GM12878 (cell line): ENCODE results near the gene ADGB. TPM values are rescaled to one million over a fixed set of nuclear protein-coding genes. Genes with fewer than 3 reads are reported as not detected.

Experiments
- ATAC-seq: fragments of 200-7000 bp; cut with Tn5 transposase; 3 replicates; pipeline ENCODE4 v1.9.1; 2020; ENCODE audit warnings: mild to moderate bottlenecking, moderate library complexity
- BruUV-seq: library from RNA; stranded (reverse); fragments of 400-500 nt; replicated peaks from 2 replicates; lab custom pipeline; 2021; lab: Mats Ljungman, UMichigan
- CTCF ChIA-PET: fragments of 300-600 bp; sonication (Branson Sonifier 250); formaldehyde crosslinking; extraction: SDS; loops from one replicate; lab custom pipeline; 2021; ENCODE audit warnings: inconsistent platforms; lab: Yijun Ruan, JAX
- POLR2A ChIA-PET: fragments of 350-600 bp; formaldehyde crosslinking; extraction: SDS; loops from one replicate; lab custom pipeline; 2021; ENCODE audit warnings: inconsistent platforms; lab: Charles Lee
- RAD21 ChIA-PET: fragments of 300-600 bp; sonication (Branson Sonifier 250); formaldehyde crosslinking; loops from one replicate; lab custom pipeline; 2023; ENCODE audit warnings: antibody characterized with exemption; ENCODE audit not compliant: unreplicated experiment; lab: Charles Lee
- SMC1A ChIA-PET: fragments of 300-600 bp; sonication (Branson Sonifier 250); formaldehyde crosslinking; loops from one replicate; lab custom pipeline; 2023; ENCODE audit not compliant: unreplicated experiment, uncharacterized antibody; lab: Charles Lee
- DNase-seq: peaks from one replicate; pipeline ENCODE4 v3.0.0-alpha.2; 2011; ENCODE audit warnings: low read depth, low spot score
- FAIRE-seq: peaks from 3 replicates; lab custom pipeline; 2011; peaks lifted over from hg19 to GRCh38; lab: Jason Lieb, UNC
- H2AFZ ChIP-seq: 2 replicates; pipeline ENCODE4 v1.6.0; 2011; ENCODE audit warnings: low read depth, low read length, control low read depth; ENCODE audit not compliant: control insufficient read depth
- H3K27ac ChIP-seq: 2 replicates; pipeline ENCODE4 v1.5.1; 2011; ENCODE audit warnings: control low read depth; ENCODE audit not compliant: control insufficient read depth, insufficient read depth
- H3K27me3 ChIP-seq, 2 experiments: replicated peaks in 1 of 2; 2 replicates each; pipeline versions ENCODE4 v1.6.0 to v1.6.1; 2011; ENCODE audit warnings: low read length in 1 of 2; ENCODE audit not compliant: control insufficient read depth in 2 of 2, insufficient read depth in 2 of 2
- H3K36me3 ChIP-seq, 2 experiments: 2 replicates each; pipeline ENCODE4 v1.5.1; 2011; ENCODE audit warnings: low read length in 1 of 2; ENCODE audit not compliant: control insufficient read depth in 2 of 2, insufficient read depth in 2 of 2
- H3K4me1 ChIP-seq: 2 replicates; pipeline ENCODE4 v1.6.1; 2011; ENCODE audit warnings: mild to moderate bottlenecking, low read length, moderate library complexity, mixed read lengths; ENCODE audit not compliant: control insufficient read depth, insufficient read depth
- H3K4me2 ChIP-seq: 2 replicates; pipeline ENCODE4 v1.6.0; 2011; ENCODE audit warnings: control low read depth; ENCODE audit not compliant: control insufficient read depth, insufficient read depth
- H3K4me3 ChIP-seq: fragments of 200-600 bp; sonication (generic); 2 replicates; pipeline ENCODE4 v1.5.1; 2016
- H3K79me2 ChIP-seq: 2 replicates; pipeline ENCODE4 v1.6.0; 2011; ENCODE audit warnings: low read length; ENCODE audit not compliant: control insufficient read depth, insufficient read depth
- H3K9ac ChIP-seq: 2 replicates; pipeline ENCODE4 v1.8.0; 2011; ENCODE audit warnings: low read length, control low read depth, mixed read lengths; ENCODE audit not compliant: control insufficient read depth, insufficient read depth
- H3K9me3 ChIP-seq: replicated peaks from 3 replicates; pipeline ENCODE4 v1.5.1; 2011; ENCODE audit warnings: mild to moderate bottlenecking, low read length; ENCODE audit not compliant: control insufficient read depth, insufficient read depth
- H4K20me1 ChIP-seq: 2 replicates; pipeline ENCODE4 v1.6.0; 2011; ENCODE audit not compliant: control insufficient read depth, insufficient read depth
- BCL11A ChIP-seq: IDR thresholded peaks from 2 replicates; pipeline ENCODE4 v1.6.1; 2011; ENCODE audit warnings: low read depth, low read length
- BCLAF1 ChIP-seq: fragments of 450-650 bp; IDR thresholded peaks from 2 replicates; pipeline ENCODE4 v1.6.1; 2017; ENCODE audit warnings: antibody characterized with exemption, mild to moderate bottlenecking, moderate library complexity
- CBFB ChIP-seq: IDR thresholded peaks from 2 replicates; pipeline ENCODE4 v1.6.1; 2016; ENCODE audit warnings: antibody characterized with exemption, low read depth
- CBX3 ChIP-seq: fragments of 200-600 bp; sonication (generic); IDR thresholded peaks from 2 replicates; pipeline ENCODE4 v1.6.1; 2016; ENCODE audit warnings: low read depth, borderline replicate concordance
- CREM ChIP-seq: IDR thresholded peaks from 2 replicates; pipeline ENCODE4 v1.6.1; 2014; ENCODE audit warnings: antibody characterized with exemption, low read depth
- FOXK2 ChIP-seq: fragments of 450-650 bp; IDR thresholded peaks from 2 replicates; pipeline ENCODE4 v1.6.1; 2017; ENCODE audit warnings: mild to moderate bottlenecking, moderate library complexity
- JUND ChIP-seq: IDR thresholded peaks from 2 replicates; pipeline ENCODE4 v1.6.1; 2012; ENCODE audit warnings: low read depth, mild to moderate bottlenecking, low read length, improper control_type of control experiment, moderate library complexity
- MTA3 ChIP-seq: IDR thresholded peaks from 2 replicates; pipeline ENCODE4 v1.6.1; 2012; ENCODE audit warnings: low read length, inconsistent platforms, borderline replicate concordance
- NR2F1 ChIP-seq: fragments of 450-650 bp; conservative IDR thresholded peaks from 2 replicates; pipeline ENCODE4 v1.6.1; 2017; ENCODE audit warnings: mild to moderate bottlenecking
- POLR2A ChIP-seq: IDR thresholded peaks from 2 replicates; pipeline ENCODE4 v1.6.1; 2011; ENCODE audit warnings: low read depth, mild to moderate bottlenecking, low read length
- POLR2AphosphoS5 ChIP-seq: IDR thresholded peaks from 2 replicates; pipeline ENCODE4 v1.6.1; 2011; ENCODE audit warnings: mild to moderate bottlenecking, low read length, inconsistent platforms
- POU2F2 ChIP-seq: IDR thresholded peaks from 3 replicates; pipeline ENCODE4 v1.6.1; 2011; ENCODE audit warnings: low read depth, mild to moderate bottlenecking, low read length, borderline replicate concordance
- RFX5 ChIP-seq: IDR thresholded peaks from 2 replicates; pipeline ENCODE4 v1.6.1; 2011; ENCODE audit warnings: low read depth, low read length, improper control_type of control experiment
- SMARCA5 ChIP-seq: fragments of 450-650 bp; IDR thresholded peaks from 2 replicates; pipeline ENCODE4 v1.6.1; 2017; ENCODE audit warnings: mild to moderate bottlenecking
- SRF ChIP-seq, 2 experiments: IDR thresholded peaks; 2 replicates each; pipeline ENCODE4 v1.6.1; 2011; ENCODE audit warnings: low read depth in 2 of 2, low read length in 2 of 2, mild to moderate bottlenecking in 1 of 2, moderate library complexity in 1 of 2
- TAF1 ChIP-seq: IDR thresholded peaks from 2 replicates; pipeline ENCODE4 v1.6.1; 2011; ENCODE audit warnings: mild to moderate bottlenecking, low read depth, low read length, borderline replicate concordance
- ZNF217 ChIP-seq: fragments of 450-650 bp; IDR thresholded peaks from 2 replicates; pipeline ENCODE4 v1.6.1; 2017; ENCODE audit warnings: antibody characterized with exemption, mild to moderate bottlenecking
- ZNF592 ChIP-seq: fragments of 450-650 bp; IDR thresholded peaks from 2 replicates; pipeline ENCODE4 v1.6.1; 2017; ENCODE audit warnings: mild to moderate bottlenecking, moderate library complexity
- WGBS: methylation state at CpG from one replicate; pipeline ENCODE4 v1.1.6; 2016; ENCODE audit warnings: low lambda C conversion rate; ENCODE audit not compliant: insufficient replicate concordance, insufficient coverage; ENCODE audit errors: missing lambda C conversion rate; 5-methylcytosine and 5-hydroxymethylcytosine counted together
- in situ Hi-C: fragments of 300-500 bp; cut with MboI; formaldehyde crosslinking; loops from 9 replicates; pipeline ENCODE4 v1.14.3; 2018; ENCODE audit warnings: mixed read lengths
- intact Hi-C: fragments of 100-400 bp; cut with micrococcal nuclease; formaldehyde crosslinking; loops from one replicate; pipeline ENCODE4 v1.14.2; 2022; ENCODE audit not compliant: unreplicated experiment
- polyA plus RNA-seq, 11 experiments: library from polyadenylated mRNA; depleted of rRNA in 4 of 11; unstranded in 6 of 11; stranded (reverse) in 5 of 11; fragments of >200 nt; fragmentation: Nextera tagmentation in 4 of 11; fragmentation: Illumina TruSeq in 1 of 11; extraction: Ambion mirVana in 4 of 11; extraction: Trizol in 1 of 11; gene quantifications; 1 replicate in 1 of 11; 2 replicates in 10 of 11; pipeline versions ENCODE4 v1.2.1 to v1.2.3, GENCODE V29; 2011 to 2016; ENCODE audit warnings: inconsistent platforms in 2 of 11, missing spikeins in 2 of 11, low read depth in 1 of 11
- total RNA-seq, 4 experiments: library from RNA; depleted of rRNA in 3 of 4; stranded (reverse); fragments of >200 nt in 3 of 4; fragmentation: Illumina TruSeq in 1 of 4; extraction: Trizol in 1 of 4; gene quantifications; 2 replicates each; pipeline versions ENCODE4 v1.2.1 to v1.2.3, GENCODE V29; 2013 to 2021

ADGB gene
- total and polyA plus RNA-seq, 10 of the 15 experiments (the other 5 are each of a cell fraction or from before 2014, with no cell fraction given): not detected

- TF ChIP-seq BCL11A (no peak), MTA3 (no peak), POLR2A (no peak)
Observed at GRCh38 chr6:146578054-146578453, 20.7 kb upstream of the ADGB start (continued).

- 31% methylated on average over 1 of the region's 1 CpG for WGBS
- Histone ChIP-seq H4K20me1 (no peaks in the 10 kb centered on the region), H3K27ac (no peak overlapping the region), H3K79me2 (no peaks in the 10 kb centered on the region), H3K36me3 (no peaks in the 10 kb centered on the region), H3K4me2 (no peak overlapping the region), H3K9me3 (no peaks in the 10 kb centered on the region), H3K27me3 (no peaks in the 10 kb centered on the region), H3K4me3 (no peak overlapping the region), H2AFZ (no peak overlapping the region), H3K4me1 (no peaks in the 10 kb centered on the region), H3K9ac (no peak overlapping the region)
- FAIRE-seq (no peak), ATAC-seq (no peak), DNase-seq (no peak)
- ChIA-PET RAD21 (no interaction called here), SMC1A (no interaction called here), CTCF (interaction anchor here (1.1 kb wide), 1 partner anchor 17 kb away, joined by 4 read pairs; no protein-coding TSS in a partner anchor), POLR2A (interaction anchor here (0.6 kb wide), 1 partner anchor 970 kb away, joined by 3 read pairs; no protein-coding TSS in a partner anchor)
- intact Hi-C loops (no loop called here), in situ Hi-C loops (no loop called here)
- BruUV-seq: no TSS peak
- TF ChIP-seq BCLAF1 (no peak), CBX3 (no peak), ZNF592 (no peak), POLR2AphosphoS5 (no peak), CBFB (no peak), JUND (no peak), CREM (no peak), ZNF217 (no peak), NR2F1 (no peak), FOXK2 (no peak), RFX5 (no peak), POU2F2 (no peak), TAF1 (no peak), SRF (IDR thresholded peaks at IDR 0.05; ENCODE audit: low read depth in 2 of 2, low read length in 2 of 2) (no peak), SMARCA5 (no peak)
Observed at GRCh38 chr6:146581968-146582367, 16.8 kb upstream of the ADGB start.
